Cardiac muscle cell (in vitro differentiated cells and primary cell): Measurements from ENCODE around the gene EDEM3. TPM values are rescaled to one million over a fixed set of nuclear protein-coding genes. Genes with fewer than 3 reads are reported as not detected.

Experiments
- DNase-seq, 2 donors: peaks; one replicate each; pipeline versions ENCODE4 v3.0.0 to v3.0.0-alpha.2; 2010 to 2017; ENCODE audit warnings: low read depth in 1 of 2, low spot score in 1 of 2
- H3K27ac ChIP-seq: fragments of 200-600 bp; sonication (generic); 2 replicates; pipeline ENCODE4 v1.5.1; 2016
- H3K27me3 ChIP-seq: fragments of 200-600 bp; sonication (generic); 2 replicates; pipeline ENCODE4 v1.6.0; 2016; ENCODE audit warnings: control low read depth
- H3K36me3 ChIP-seq: fragments of 200-600 bp; sonication (generic); 2 replicates; pipeline ENCODE4 v1.5.1; 2016; ENCODE audit warnings: control low read depth
- H3K4me1 ChIP-seq: fragments of 200-600 bp; sonication (generic); 2 replicates; pipeline ENCODE4 v1.8.1; 2017; ENCODE audit warnings: low read depth, mild to moderate bottlenecking, mixed run types
- H3K4me3 ChIP-seq: fragments of 200-600 bp; sonication (generic); 2 replicates; pipeline ENCODE4 v1.5.1; 2016; ENCODE audit warnings: mild to moderate bottlenecking
- H3K9me3 ChIP-seq: fragments of 200-600 bp; sonication (generic); 2 replicates; pipeline ENCODE4 v1.5.1; 2017; ENCODE audit warnings: low read depth, mild to moderate bottlenecking, control low read depth
- CTCF ChIP-seq: IDR thresholded peaks from 2 replicates; pipeline ENCODE4 v1.5.1; 2012; ENCODE audit warnings: low read depth, mild to moderate bottlenecking, low read length
- polyA plus RNA-seq: library from polyadenylated mRNA; unstranded; fragments of >200 nt; fragmentation: Nextera tagmentation; extraction: Ambion mirVana; gene quantifications from 2 replicates; pipeline ENCODE4 v1.2.1, GENCODE V29; 2016
- total RNA-seq: library from RNA; depleted of rRNA; stranded (reverse); fragments of >200 nt; gene quantifications from 2 replicates; pipeline ENCODE4 v1.2.3, GENCODE V29; 2016

EDEM3 gene
- total and polyA plus RNA-seq, 2 experiments from 2014 or later = 14.6 to 26.1 TPM

GRCh38 chr1:184696403-184696802 lies 58.3 kb downstream of the EDEM3 start:
- no peaks in the 10 kb centered on the region for H3K9me3 ChIP-seq
- no peaks in the 10 kb centered on the region for H3K27me3 ChIP-seq
- TF ChIP-seq CTCF = no peak
- no peaks in the 10 kb centered on the region for H3K4me1 ChIP-seq
- no peak overlapping the region for H3K27ac ChIP-seq
- DNase-seq = no peak
- H3K4me3 ChIP-seq = no peak overlapping the region
- H3K36me3 ChIP-seq = peaks cover 7% of the 10 kb centered on the region

GRCh38 chr1:184695023-184695422 lies 59.6 kb downstream of the EDEM3 start:
- no peaks in the 10 kb centered on the region for H3K27me3 ChIP-seq
- H3K9me3 ChIP-seq = no peaks in the 10 kb centered on the region
- no peak for TF ChIP-seq CTCF
- no peaks in the 10 kb centered on the region for H3K4me1 ChIP-seq
- peak in 1 of 2 donors; percentile 21 for DNase-seq
- no peak overlapping the region for H3K4me3 ChIP-seq
- H3K36me3 ChIP-seq = peaks cover 7% of the 10 kb centered on the region
- H3K27ac ChIP-seq = no peak overlapping the region

GRCh38 chr1:184693011-184693410 lies 61.6 kb downstream of the EDEM3 start:
- H3K27ac ChIP-seq = no peak overlapping the region

GRCh38 chr1:184691719-184692324 lies 62.8 kb downstream of the EDEM3 start:
- Histone ChIP-seq H3K4me3 (no peak overlapping the region), H3K9me3 (no peaks in the 10 kb centered on the region), H3K27me3 (no peaks in the 10 kb centered on the region), H3K27ac (no peak overlapping the region), H3K36me3 (peaks cover 7% of the 10 kb centered on the region), H3K4me1 (no peaks in the 10 kb centered on the region)
- peak; percentile 53 to 71 for DNase-seq
- peak; percentile 87 for TF ChIP-seq CTCF

More at GRCh38 chr1:184693011-184693410, 61.6 kb downstream of the EDEM3 start:
- Histone ChIP-seq H3K36me3 (peaks cover 7% of the 10 kb centered on the region), H3K4me3 (no peak overlapping the region), H3K27me3 (no peaks in the 10 kb centered on the region), H3K9me3 (no peaks in the 10 kb centered on the region), H3K4me1 (no peaks in the 10 kb centered on the region)
- no peak for DNase-seq
- TF ChIP-seq CTCF = no peak

GRCh38 chr1:184686540-184686939 lies 68.1 kb downstream of the EDEM3 start:
- no peaks in the 10 kb centered on the region for H3K9me3 ChIP-seq
- peak; percentile 30 to 47 for DNase-seq
- H3K36me3 ChIP-seq = no peaks in the 10 kb centered on the region
- no peaks in the 10 kb centered on the region for H3K27me3 ChIP-seq
- H3K4me3 ChIP-seq = no peak overlapping the region
- H3K27ac ChIP-seq = no peak overlapping the region
- H3K4me1 ChIP-seq = no peaks in the 10 kb centered on the region
- no peak for TF ChIP-seq CTCF

- Histone ChIP-seq H3K36me3 (no peaks in the 10 kb centered on the region), H3K4me3 (no peak overlapping the region), H3K27me3 (no peaks in the 10 kb centered on the region), H3K27ac (no peak overlapping the region), H3K9me3 (no peaks in the 10 kb centered on the region), H3K4me1 (no peaks in the 10 kb centered on the region)
- TF ChIP-seq CTCF = no peak
- DNase-seq = no peak
These were observed 69.5 kb downstream of the EDEM3 start for GRCh38 chr1:184685116-184685515.
